CD4-positive, alpha-beta memory T cell (primary cell): ENCODE data around the gene MSH6. TPM values are rescaled to one million over a fixed set of nuclear protein-coding genes. Genes with fewer than 3 reads are reported as not detected.

Experiments used
- CTCF ChIA-PET: fragments of 350-600 bp; sonication (Branson Sonifier 250); formaldehyde crosslinking; loops from one replicate; lab custom pipeline; 2021; ENCODE audit warnings: inconsistent platforms; ENCODE audit not compliant: partially characterized antibody; lab: Charles Lee
- POLR2A ChIA-PET: fragments of 350-600 bp; sonication (Branson Sonifier 250); formaldehyde crosslinking; loops from one replicate; lab custom pipeline; 2021; ENCODE audit not compliant: partially characterized antibody; lab: Charles Lee
- DNase-seq, 5 donors: peaks; one replicate each; pipeline versions ENCODE4 v3.0.0 to v3.0.0-alpha.2; 2020 to 2022; ENCODE audit warnings: mixed read lengths in 1 of 5
- H3K27ac ChIP-seq: one replicate; pipeline ENCODE4 v1.7.0; 2013; ENCODE audit warnings: low read depth, low read length
- H3K27me3 ChIP-seq: 2 replicates; pipeline ENCODE4 v1.7.0; 2013; ENCODE audit warnings: mild to moderate bottlenecking, low read length, moderate library complexity; ENCODE audit not compliant: insufficient read depth
- H3K36me3 ChIP-seq: 2 replicates; pipeline ENCODE4 v1.7.0; 2013; ENCODE audit warnings: mild to moderate bottlenecking, low read length, moderate library complexity; ENCODE audit not compliant: insufficient read depth
- H3K4me1 ChIP-seq: 2 replicates; pipeline ENCODE4 v1.7.0; 2013; ENCODE audit warnings: mild to moderate bottlenecking, low read length, moderate library complexity; ENCODE audit not compliant: insufficient read depth
- H3K4me3 ChIP-seq, 2 donors: one replicate each; pipeline ENCODE4 v1.7.0; 2013; ENCODE audit warnings: low read length in 2 of 2, mild to moderate bottlenecking in 1 of 2
- H3K9me3 ChIP-seq, 2 donors: one replicate each; pipeline ENCODE4 v1.7.0; 2013; ENCODE audit warnings: low read length in 2 of 2, control low read depth in 1 of 2; ENCODE audit not compliant: control insufficient read depth in 1 of 2
- H3K27ac Mint-ChIP-seq, 7 donors: one replicate each; pipeline ENCODE4 v1.8.0; 2020 to 2021; ENCODE audit warnings: mixed read lengths in 7 of 7, mild to moderate bottlenecking in 6 of 7, inconsistent platforms in 3 of 7, moderate library complexity in 3 of 7
- H3K27me3 Mint-ChIP-seq, 2 donors: one replicate each; pipeline ENCODE4 v1.8.0; 2020 to 2021; ENCODE audit warnings: mixed read lengths in 2 of 2
- H3K36me3 Mint-ChIP-seq, 2 donors: one replicate each; pipeline ENCODE4 v1.8.0; 2020 to 2021; ENCODE audit warnings: mixed read lengths in 2 of 2, inconsistent platforms in 1 of 2, mild to moderate bottlenecking in 1 of 2
- H3K4me1 Mint-ChIP-seq, 4 donors: one replicate each; pipeline ENCODE4 v1.8.0; 2020 to 2021; ENCODE audit warnings: mixed read lengths in 4 of 4, mild to moderate bottlenecking in 1 of 4
- H3K4me3 Mint-ChIP-seq, 8 donors: one replicate each; pipeline ENCODE4 v1.8.0; 2020 to 2021; ENCODE audit warnings: mixed read lengths in 8 of 8, mild to moderate bottlenecking in 7 of 8, moderate library complexity in 6 of 8, inconsistent platforms in 3 of 8
- H3K9me3 Mint-ChIP-seq, 8 donors: one replicate each; pipeline ENCODE4 v1.8.0; 2020 to 2021; ENCODE audit warnings: mixed read lengths in 8 of 8, mild to moderate bottlenecking in 5 of 8, inconsistent platforms in 3 of 8, moderate library complexity in 1 of 8
- intact Hi-C: fragments of 100-400 bp; cut with micrococcal nuclease; formaldehyde crosslinking; loops from one replicate; pipeline ENCODE4 v1.15.1; 2023
- polyA plus RNA-seq, 2 donors: library from polyadenylated mRNA; unstranded; fragments of 300-500 nt; fragmentation: Illumina TruSeq; gene quantifications; one replicate each; pipeline ENCODE4 v1.2.3, GENCODE V29; 2021
- total RNA-seq, 2 experiments: library from RNA; stranded (reverse); gene quantifications; one replicate each; pipeline ENCODE4 v1.2.3, GENCODE V29; 2021

The MSH6 gene
- total and polyA plus RNA-seq, 4 experiments from 2014 or later: 11.9 to 49.9 (median 37.6) TPM

DNA sequence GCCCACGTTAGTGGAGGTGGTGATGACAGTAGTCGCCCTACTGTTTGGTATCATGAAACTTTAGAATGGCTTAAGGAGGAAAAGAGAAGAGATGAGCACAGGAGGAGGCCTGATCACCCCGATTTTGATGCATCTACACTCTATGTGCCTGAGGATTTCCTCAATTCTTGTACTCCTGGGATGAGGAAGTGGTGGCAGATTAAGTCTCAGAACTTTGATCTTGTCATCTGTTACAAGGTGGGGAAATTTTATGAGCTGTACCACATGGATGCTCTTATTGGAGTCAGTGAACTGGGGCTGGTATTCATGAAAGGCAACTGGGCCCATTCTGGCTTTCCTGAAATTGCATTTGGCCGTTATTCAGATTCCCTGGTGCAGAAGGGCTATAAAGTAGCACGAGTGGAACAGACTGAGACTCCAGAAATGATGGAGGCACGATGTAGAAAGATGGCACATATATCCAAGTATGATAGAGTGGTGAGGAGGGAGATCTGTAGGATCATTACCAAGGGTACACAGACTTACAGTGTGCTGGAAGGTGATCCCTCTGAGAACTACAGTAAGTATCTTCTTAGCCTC is 16.2 kb downstream of the MSH6 start:
- Mint-ChIP-seq H3K27me3 (no peaks in the 10 kb centered on the region), H3K4me1 (peaks cover 3 to 9% (median 6%) of the 10 kb centered on the region in 4 donors), H3K9me3 (peaks cover 0 to 12% (median 8%) of the 10 kb centered on the region in 8 donors), H3K4me3 (peak overlapping the region in 1 of 8 donors; percentile 15), H3K36me3 (peaks cover 73 to 79% of the 10 kb centered on the region in 2 donors), H3K27ac (peak overlapping the region in 2 of 7 donors; percentile 11 to 12)
- peaks cover 58% of the 10 kb centered on the region for H3K36me3 ChIP-seq
- H3K4me3 ChIP-seq: no peak overlapping the region
- intact Hi-C loops: no loop called here
- no peaks in the 10 kb centered on the region for H3K27me3 ChIP-seq
- H3K27ac ChIP-seq: no peak overlapping the region
- ChIA-PET POLR2A (no interaction called here), CTCF (no interaction called here)
- DNase-seq: no peak
- H3K4me1 ChIP-seq: no peaks in the 10 kb centered on the region
- no peaks in the 10 kb centered on the region for H3K9me3 ChIP-seq

DNA sequence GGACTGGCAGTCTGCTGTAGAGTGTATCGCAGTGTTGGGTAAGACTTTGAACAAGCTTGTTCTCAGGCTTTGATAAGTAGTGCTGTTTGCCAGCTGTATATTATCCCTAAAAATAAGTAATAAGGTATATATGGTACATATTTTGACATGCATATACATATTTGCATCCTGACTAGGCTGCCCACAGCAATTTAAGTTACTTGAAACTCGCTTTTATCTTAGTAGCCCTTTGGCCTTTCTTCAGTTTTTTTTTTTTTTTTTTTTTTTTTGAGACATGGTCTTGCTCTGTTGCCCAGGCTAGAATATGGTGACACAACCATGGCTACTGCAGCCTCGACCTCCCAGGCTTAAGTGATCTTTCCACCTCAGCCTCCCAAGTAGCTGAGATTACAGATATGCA is 18.2 kb downstream of the MSH6 start:
- no peak overlapping the region for H3K4me3 ChIP-seq
- H3K4me3 Mint-ChIP-seq: no peak overlapping the region
- ChIA-PET CTCF (no interaction called here), POLR2A (interaction anchor here (0.7 to 1.3 kb wide), 2 partner anchors 9 to 11 kb away, joined by 3 read pairs; no protein-coding TSS in a partner anchor)
- intact Hi-C loops: no loop called here
- H3K36me3 Mint-ChIP-seq: peaks cover 82 to 87% of the 10 kb centered on the region in 2 donors
- no peak overlapping the region for H3K27ac Mint-ChIP-seq
- no peaks in the 10 kb centered on the region for H3K27me3 ChIP-seq
- peaks cover 65% of the 10 kb centered on the region for H3K36me3 ChIP-seq
- H3K27ac ChIP-seq: no peak overlapping the region
- H3K27me3 Mint-ChIP-seq: no peaks in the 10 kb centered on the region
- H3K9me3 ChIP-seq: no peaks in the 10 kb centered on the region
- no peaks in the 10 kb centered on the region for H3K4me1 ChIP-seq
- peaks cover 0 to 16% (median 8%) of the 10 kb centered on the region in 8 donors for H3K9me3 Mint-ChIP-seq
- H3K4me1 Mint-ChIP-seq: peaks cover 3 to 8% (median 5%) of the 10 kb centered on the region in 4 donors
- no peak for DNase-seq

DNA sequence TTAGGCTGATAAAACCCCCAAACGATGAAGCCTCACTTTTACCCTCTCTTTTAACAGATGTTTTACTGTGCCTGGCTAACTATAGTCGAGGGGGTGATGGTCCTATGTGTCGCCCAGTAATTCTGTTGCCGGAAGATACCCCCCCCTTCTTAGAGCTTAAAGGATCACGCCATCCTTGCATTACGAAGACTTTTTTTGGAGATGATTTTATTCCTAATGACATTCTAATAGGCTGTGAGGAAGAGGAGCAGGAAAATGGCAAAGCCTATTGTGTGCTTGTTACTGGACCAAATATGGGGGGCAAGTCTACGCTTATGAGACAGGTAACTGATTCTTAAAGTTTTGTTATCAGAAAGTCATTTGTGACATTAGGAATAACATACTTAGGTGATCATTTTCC is 20.4 kb downstream of the MSH6 start:
- Mint-ChIP-seq H3K9me3 (peaks cover 0 to 16% (median 8%) of the 10 kb centered on the region in 8 donors), H3K27me3 (no peaks in the 10 kb centered on the region), H3K4me3 (no peak overlapping the region), H3K36me3 (peaks cover 85 to 94% of the 10 kb centered on the region in 2 donors), H3K4me1 (peaks cover 3 to 8% (median 4%) of the 10 kb centered on the region in 4 donors), H3K27ac (peak overlapping the region in 3 of 7 donors; percentile 10 to 54 (median 52))
- ChIA-PET CTCF (no interaction called here), POLR2A (no interaction called here)
- no peak for DNase-seq
- H3K4me1 ChIP-seq: no peaks in the 10 kb centered on the region
- no peaks in the 10 kb centered on the region for H3K27me3 ChIP-seq
- no peaks in the 10 kb centered on the region for H3K9me3 ChIP-seq
- intact Hi-C loops: no loop called here
- H3K27ac ChIP-seq: no peak overlapping the region
- no peak overlapping the region for H3K4me3 ChIP-seq
- H3K36me3 ChIP-seq: peaks cover 59% of the 10 kb centered on the region

DNA sequence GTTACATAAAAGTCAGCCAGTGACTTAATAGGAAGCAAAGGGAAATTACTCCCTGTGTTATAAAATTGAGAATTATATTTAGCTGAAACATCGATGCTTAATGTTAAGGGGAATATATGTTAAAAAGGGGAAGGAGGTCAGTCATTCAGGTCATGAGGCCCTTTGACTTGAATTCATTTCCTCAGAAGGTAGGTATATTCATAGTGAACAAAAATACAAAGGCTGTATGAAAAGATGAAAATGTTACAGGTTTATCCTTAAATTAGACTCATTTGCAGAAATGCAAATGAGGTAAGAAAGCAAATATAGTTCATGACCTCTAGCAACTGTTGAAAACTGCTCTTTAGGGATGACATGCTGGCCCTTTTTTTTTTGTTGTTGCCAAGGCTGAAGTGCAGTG is 20.8 kb downstream of the MSH6 start:
- Mint-ChIP-seq H3K4me1 (peaks cover 0 to 8% (median 4%) of the 10 kb centered on the region in 4 donors), H3K27ac (peak overlapping the region in 2 of 7 donors; percentile 10 to 54), H3K9me3 (peaks cover 0 to 16% (median 8%) of the 10 kb centered on the region in 8 donors), H3K4me3 (no peak overlapping the region), H3K36me3 (peaks cover 83 to 94% of the 10 kb centered on the region in 2 donors), H3K27me3 (no peaks in the 10 kb centered on the region)
- POLR2A ChIA-PET: no interaction called here
- CTCF ChIA-PET: interaction anchor here (3.2 kb wide), 1 partner anchor 36 kb away, joined by 6 read pairs; no protein-coding TSS in a partner anchor
- Histone ChIP-seq H3K27ac (no peak overlapping the region), H3K4me1 (no peaks in the 10 kb centered on the region), H3K27me3 (no peaks in the 10 kb centered on the region), H3K36me3 (peaks cover 62% of the 10 kb centered on the region), H3K9me3 (no peaks in the 10 kb centered on the region), H3K4me3 (no peak overlapping the region)
- intact Hi-C loops: no loop called here
- no peak for DNase-seq

DNA sequence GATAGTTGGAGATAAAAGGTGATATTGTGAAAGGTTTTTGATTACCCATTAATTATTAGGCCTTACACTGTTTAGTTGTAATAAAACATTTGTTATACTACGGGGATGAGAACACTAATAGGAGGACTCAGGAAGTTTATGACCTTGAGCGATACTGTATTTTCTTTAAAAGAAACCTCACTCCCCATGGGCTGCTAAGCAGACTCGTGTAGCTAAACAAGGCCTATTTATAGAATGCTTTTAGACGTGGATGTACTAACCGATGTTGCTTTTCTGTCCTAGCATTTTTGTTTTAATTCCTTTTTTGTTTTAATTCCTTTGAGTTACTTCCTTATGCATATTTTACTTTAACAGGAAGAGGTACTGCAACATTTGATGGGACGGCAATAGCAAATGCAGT is 22.9 kb downstream of the MSH6 start:
- intact Hi-C loops: no loop called here
- H3K4me1 Mint-ChIP-seq: peaks cover 0 to 4% (median 2%) of the 10 kb centered on the region in 4 donors
- H3K4me1 ChIP-seq: no peaks in the 10 kb centered on the region
- POLR2A ChIA-PET: no interaction called here
- peak overlapping the region in 2 of 7 donors; percentile 46 to 59 for H3K27ac Mint-ChIP-seq
- H3K9me3 Mint-ChIP-seq: peaks cover 0 to 16% (median 8%) of the 10 kb centered on the region in 8 donors
- no peak for DNase-seq
- no peaks in the 10 kb centered on the region for H3K9me3 ChIP-seq
- H3K27me3 Mint-ChIP-seq: no peaks in the 10 kb centered on the region
- peaks cover 47% of the 10 kb centered on the region for H3K36me3 ChIP-seq
- H3K4me3 Mint-ChIP-seq: no peak overlapping the region
- no peak overlapping the region for H3K27ac ChIP-seq
- CTCF ChIA-PET: interaction anchor here (3.2 kb wide), 1 partner anchor 38 kb away, joined by 6 read pairs; no protein-coding TSS in a partner anchor
- H3K36me3 Mint-ChIP-seq: peaks cover 67 to 91% of the 10 kb centered on the region in 2 donors
- no peak overlapping the region for H3K4me3 ChIP-seq
- H3K27me3 ChIP-seq: no peaks in the 10 kb centered on the region

DNA sequence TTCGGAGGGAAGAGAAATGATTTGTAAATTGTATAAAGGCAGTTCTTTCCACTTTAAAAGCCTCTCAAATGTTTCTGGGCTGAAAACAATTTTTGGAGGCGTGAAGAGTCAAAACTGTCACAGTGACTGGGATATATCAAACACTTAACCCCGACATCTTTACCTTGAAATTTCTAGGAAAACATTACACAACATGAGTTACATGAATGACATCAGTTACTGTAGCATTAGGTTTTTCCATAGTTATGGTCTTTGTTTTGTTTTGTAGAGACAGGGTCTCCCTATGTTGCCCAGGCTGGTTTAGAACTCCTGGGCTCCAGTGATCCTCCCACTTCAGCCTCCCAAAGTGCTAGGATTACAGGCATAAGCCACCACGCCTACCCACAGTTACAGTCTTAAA is 25.7 kb downstream of the MSH6 start:
- no peak overlapping the region for H3K4me3 ChIP-seq
- peaks cover 0 to 4% (median 4%) of the 10 kb centered on the region in 4 donors for H3K4me1 Mint-ChIP-seq
- no peaks in the 10 kb centered on the region for H3K27me3 Mint-ChIP-seq
- no peak overlapping the region for H3K4me3 Mint-ChIP-seq
- POLR2A ChIA-PET: no interaction called here
- no peak for DNase-seq
- H3K36me3 ChIP-seq: peaks cover 38% of the 10 kb centered on the region
- no peaks in the 10 kb centered on the region for H3K27me3 ChIP-seq
- H3K9me3 ChIP-seq: no peaks in the 10 kb centered on the region
- H3K27ac Mint-ChIP-seq: peak overlapping the region in 5 of 7 donors; percentile 15 to 77 (median 59)
- peaks cover 60 to 91% of the 10 kb centered on the region in 2 donors for H3K36me3 Mint-ChIP-seq
- no peak overlapping the region for H3K27ac ChIP-seq
- intact Hi-C loops: no loop called here
- CTCF ChIA-PET: no interaction called here
- no peaks in the 10 kb centered on the region for H3K4me1 ChIP-seq
- peaks cover 0 to 7% (median 1%) of the 10 kb centered on the region in 8 donors for H3K9me3 Mint-ChIP-seq

DNA sequence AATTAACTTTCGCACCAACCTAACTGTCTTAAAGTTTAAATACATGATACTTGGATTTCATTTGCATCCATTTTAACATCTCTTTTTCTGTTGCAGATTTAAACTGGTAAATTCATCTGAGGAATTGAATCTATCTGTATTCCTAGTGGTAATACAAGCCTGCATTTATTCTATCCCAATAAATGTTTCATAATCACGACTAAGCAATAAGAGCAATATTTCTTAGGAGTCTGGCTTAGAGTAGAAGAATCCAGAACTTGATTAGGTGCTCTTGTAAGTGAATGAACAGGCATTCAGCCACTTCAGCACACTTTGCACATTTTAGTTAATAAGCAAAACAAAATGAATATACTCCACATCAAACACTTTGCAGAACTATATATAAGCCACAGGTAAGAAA is 27.0 kb downstream of the MSH6 start:
- Histone ChIP-seq H3K4me1 (no peaks in the 10 kb centered on the region), H3K27ac (no peak overlapping the region), H3K27me3 (no peaks in the 10 kb centered on the region), H3K4me3 (no peak overlapping the region), H3K9me3 (no peaks in the 10 kb centered on the region), H3K36me3 (peaks cover 29% of the 10 kb centered on the region)
- Mint-ChIP-seq H3K9me3 (peaks cover 0 to 2% (median 0%) of the 10 kb centered on the region in 8 donors), H3K27me3 (no peaks in the 10 kb centered on the region), H3K36me3 (peaks cover 55 to 89% of the 10 kb centered on the region in 2 donors), H3K27ac (peak overlapping the region in 1 of 7 donors; percentile 2), H3K4me1 (peaks cover 0 to 8% (median 5%) of the 10 kb centered on the region in 4 donors), H3K4me3 (no peak overlapping the region)
- POLR2A ChIA-PET: no interaction called here
- intact Hi-C loops: no loop called here
- CTCF ChIA-PET: no interaction called here
- no peak for DNase-seq
